COLO668 (cell line): ENCODE measurements around the gene EPC2.
"Not testable (repeated sequence)": the region's sequence is repeated elsewhere in the genome, so short reads cannot be mapped to it uniquely, and the experiment has no call there.

Source experiments
- DNase-seq: peaks from one replicate; lab custom pipeline; 2025; ENCODE audit not compliant: unreplicated experiment; lab: John Stamatoyannopoulos, UW

The EPC2 gene

DNA sequence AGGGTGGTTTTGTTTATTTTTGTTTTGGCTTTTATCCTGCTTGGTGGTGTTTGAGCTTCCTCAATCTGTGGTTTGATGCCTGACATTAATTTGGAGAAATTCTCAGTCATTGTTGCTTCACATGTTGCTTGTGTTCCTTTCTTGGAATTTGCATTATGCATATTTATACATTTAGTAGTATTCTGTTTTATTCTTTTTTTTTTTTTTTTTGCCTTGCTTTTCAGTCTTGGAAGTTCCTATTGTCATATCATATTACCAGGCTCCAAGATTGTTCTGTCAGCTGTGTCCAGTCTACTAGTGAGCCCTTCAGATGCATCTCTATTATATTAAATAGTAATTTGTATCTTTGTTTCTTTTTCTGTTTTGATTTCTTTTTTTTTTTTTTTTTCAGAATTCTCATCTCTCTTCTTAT, 77.0 kb downstream of the EPC2 start:
- no peak for DNase-seq

DNA sequence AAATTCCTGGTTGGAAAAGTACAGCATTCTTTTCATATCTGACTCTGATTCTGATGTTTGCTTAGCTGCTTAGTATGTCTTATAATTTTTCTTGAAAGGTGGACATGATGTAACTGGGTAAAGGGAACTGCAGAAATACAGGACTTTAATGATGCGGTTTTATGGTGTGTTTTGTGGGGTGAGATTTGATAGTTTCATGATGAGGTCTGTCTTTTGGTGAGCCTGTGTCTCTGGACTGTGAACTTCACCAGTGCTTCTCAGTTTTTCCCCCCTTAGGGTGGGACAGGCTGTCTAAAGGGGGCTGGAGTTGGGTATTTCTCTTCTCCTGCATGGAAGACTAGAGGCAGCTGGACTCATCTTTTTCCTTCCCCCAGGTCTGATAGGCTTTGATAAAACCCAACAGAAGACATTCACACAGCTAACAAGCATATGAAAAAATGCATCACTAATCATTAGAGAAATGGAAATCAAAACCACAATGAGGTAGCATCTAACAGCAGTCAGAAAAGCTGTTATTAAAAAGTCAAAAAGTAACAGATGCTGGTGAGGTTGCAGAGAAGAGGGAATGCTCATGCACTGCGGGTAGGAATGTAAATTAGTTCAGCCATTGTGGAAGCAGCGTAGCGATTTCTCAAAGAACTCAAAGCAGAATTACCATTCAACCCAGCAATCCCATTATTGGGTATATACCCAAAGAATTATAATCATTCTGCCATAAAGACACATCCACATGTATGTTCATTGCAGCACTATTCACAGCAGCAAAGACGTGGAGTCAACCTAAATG, 77.6 kb downstream of the EPC2 start:
- DNase-seq, result no peak

GRCh38 chr2:148725564-148725963, 81.0 kb downstream of the EPC2 start:
- DNase-seq, result no peak

DNA sequence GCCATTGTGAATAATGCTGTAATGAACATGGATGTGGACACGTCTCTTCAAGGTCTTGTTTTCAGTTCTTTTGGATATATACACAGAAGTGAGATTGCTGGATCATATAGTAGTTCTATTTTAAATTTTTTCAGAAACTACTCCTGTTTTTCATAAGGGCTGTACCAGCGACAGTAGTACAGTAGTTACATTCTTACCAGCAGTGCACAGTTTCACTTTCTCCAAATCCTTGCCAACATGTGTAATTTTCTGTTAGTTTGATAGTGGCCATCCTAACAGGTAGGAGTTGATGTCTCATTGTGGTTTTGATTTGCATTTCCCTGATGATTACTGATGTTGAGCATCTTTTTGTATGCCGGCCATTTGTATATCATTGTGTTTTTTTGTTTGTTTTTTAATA, 81.7 kb downstream of the EPC2 start:
- no peak for DNase-seq

DNA sequence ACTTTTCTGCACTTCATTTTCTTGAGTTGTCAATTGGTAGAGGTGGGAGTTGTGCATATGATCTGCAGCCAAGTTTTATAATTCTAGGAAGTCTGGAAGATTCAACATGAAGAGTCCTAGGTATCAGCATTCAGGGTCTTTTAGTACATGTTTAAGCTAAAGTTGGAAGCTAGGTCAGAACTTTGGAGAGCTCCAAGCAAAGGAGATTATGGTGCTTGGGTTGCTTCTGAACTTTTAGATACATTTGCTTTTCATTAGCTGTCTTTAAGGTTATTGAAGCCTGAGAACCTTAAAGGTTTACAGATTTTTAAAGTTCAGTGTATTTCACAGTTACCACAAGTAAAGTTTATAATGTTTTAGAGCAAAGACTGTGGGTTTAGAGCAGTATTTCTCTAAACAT, 85.5 kb downstream of the EPC2 start:
- no peak for DNase-seq

GRCh38 chr2:148737742-148738141, 93.2 kb downstream of the EPC2 start:
- no peak for DNase-seq

GRCh38 chr2:148739454-148740105, 95.0 kb downstream of the EPC2 start:
- DNase-seq, result no peak

GRCh38 chr2:148742373-148742772, 97.8 kb downstream of the EPC2 start:
- no peak for DNase-seq

DNA sequence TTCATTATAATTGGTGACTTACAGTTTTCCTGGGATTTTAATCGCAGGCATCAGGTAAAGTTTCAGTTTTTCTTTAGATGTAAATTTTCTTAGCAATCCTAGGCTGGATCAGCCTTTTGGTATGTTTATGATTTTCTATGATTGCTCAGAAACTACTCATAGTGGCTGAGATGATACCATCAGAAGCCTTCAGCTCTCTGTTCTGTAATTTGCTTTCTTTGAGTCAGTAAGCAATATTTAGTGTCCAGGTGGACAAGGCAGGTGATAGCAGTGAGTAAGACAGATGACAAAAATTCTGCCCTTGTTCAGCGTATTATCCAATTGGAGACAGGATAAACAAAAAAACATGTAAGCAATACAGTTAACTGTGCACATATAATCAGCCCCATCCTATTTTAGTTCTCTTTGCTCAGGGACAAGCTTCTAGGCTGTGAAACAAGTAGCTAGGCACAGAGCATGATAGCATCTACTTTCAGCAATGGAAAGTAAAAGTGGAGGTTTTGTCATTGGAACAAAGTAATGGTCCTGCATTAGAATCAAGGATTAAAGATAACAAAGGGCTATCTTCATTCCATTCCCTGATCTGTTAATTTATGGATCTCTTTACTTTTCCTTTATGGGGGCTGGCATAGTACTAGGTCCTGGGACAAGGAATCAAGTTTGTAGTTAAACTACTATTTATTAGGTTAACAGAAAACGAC, 100.8 kb downstream of the EPC2 start:
- no peak for DNase-seq

DNA sequence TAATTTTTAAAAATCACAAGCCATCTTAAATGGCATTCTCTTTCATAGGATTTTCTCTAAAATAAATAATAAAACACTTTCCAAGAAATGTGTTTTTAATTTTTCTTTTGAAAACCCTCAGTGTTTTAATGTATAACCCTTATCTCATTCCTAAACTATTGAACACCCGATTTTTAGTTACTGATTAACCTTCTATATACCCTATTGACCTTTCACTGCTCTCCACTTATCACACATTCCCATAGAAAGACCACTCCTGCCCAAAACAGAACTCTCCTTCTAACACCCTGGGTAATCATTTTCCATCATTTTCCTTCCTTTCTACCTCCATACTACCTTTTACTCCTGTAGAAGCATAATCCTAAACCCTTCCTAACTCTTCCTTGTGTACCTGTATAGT, 102.4 kb downstream of the EPC2 start:
- no peak for DNase-seq

- no peak for DNase-seq
Observed at GRCh38 chr2:148751907-148752306, 107.4 kb downstream of the EPC2 start.

- no peak for DNase-seq
Observed at GRCh38 chr2:148752977-148753376, 108.4 kb downstream of the EPC2 start.

GRCh38 chr2:148754864-148755263, 110.3 kb downstream of the EPC2 start:
- DNase-seq, result no peak

GRCh38 chr2:148756292-148756975, 111.9 kb downstream of the EPC2 start:
- no peak for DNase-seq

DNA sequence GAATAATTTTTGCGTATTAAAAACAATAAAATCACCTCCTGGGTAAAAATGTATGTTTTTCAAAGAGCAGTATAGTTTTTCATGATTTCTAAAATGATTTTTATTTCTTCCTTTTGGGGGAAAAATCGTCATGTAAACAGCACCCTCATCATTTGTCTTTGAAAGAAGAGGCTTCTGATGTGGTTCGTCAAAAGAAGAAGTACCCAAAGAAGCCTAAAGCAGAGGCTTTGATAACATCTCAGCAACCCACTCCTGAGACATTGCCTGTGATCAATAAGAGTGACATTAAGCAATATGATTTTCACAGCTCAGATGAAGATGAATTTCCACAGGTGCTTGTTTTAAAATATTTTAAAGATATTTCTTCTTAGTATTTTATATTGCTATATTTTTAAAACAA, 120.3 kb downstream of the EPC2 start:
- no peak for DNase-seq

- no peak for DNase-seq
Observed at GRCh38 chr2:148770047-148770446, 125.5 kb downstream of the EPC2 start.

DNA sequence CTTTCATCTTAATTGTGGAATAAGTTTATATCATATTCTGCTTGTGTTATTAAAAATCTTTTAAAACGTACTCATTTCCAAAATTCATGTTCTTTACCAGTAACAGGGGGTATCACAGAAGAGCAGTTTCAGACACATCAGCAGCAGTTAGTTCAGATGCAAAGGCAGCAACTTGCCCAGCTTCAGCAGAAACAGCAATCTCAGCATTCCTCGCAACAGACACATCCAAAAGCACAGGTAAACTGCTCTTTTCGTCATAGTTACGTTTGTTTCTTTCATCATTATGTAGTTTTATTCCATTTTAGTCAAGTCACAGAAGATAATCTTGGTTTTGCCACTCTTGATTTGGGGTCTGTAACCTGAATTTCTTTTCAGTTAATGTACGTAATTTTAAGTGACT, 137.0 kb downstream of the EPC2 start:
- no peak for DNase-seq

DNA sequence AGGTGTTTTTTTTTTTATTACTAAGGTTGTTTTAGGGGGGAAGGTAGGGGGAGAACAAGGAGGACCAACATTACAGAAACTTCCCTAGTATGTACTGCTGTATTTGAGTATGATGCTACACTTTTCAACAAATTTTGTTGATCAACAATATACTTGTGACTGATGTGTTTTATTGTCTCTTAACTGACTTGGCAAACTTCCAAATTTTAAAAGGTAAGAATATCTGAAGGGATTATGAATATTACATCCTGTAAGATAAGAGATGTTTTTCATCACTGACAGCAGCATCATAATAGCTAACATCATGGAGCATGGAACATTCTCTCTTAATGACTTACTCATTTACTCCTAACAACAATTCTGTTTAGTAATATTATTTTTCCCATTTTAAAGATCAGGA, 144.5 kb downstream of the EPC2 start:
- DNase-seq, result no peak

DNA sequence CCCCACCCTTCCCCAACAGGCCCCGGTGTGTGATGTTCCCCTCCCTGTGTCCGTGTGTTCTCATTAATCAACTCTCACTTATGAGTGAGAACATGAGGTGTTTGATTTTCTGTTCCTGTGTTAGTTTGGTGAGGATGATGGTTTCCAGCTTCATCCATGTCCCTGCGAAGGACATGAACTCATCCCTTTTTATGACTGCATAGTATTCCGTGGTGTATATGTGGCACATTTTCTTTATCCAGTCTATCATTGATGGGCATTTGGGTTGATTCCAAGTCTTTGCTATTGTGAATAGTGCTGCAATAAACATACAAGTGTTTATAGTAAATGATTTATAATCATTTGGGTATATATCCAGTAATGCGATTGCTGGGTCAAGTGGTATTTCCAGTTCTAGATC, 145.6 kb downstream of the EPC2 start:
- DNase-seq, result not testable (repeated sequence)

- DNase-seq, result no peak
Observed at GRCh38 chr2:148794558-148794957, 150.0 kb downstream of the EPC2 start.

- DNase-seq, result no peak
Observed at GRCh38 chr2:148796735-148797512, 152.4 kb downstream of the EPC2 start.
